A673 (cell line): ENCODE measurements around the gene TBCEL.

ENCODE experiments used
- CTCF ChIP-seq: fragments of 300-800, 200-600 bp; sonication (generic); conservative IDR thresholded peaks from 2 replicates; pipeline ENCODE4 v1.5.1; 2017; ENCODE audit warnings: low read depth, mild to moderate bottlenecking, antibody characterized with exemption, low read length, moderate library complexity, mixed read lengths
- EZH2 ChIP-seq: fragments of 200-600 bp; sonication (generic); IDR thresholded peaks from 2 replicates; pipeline ENCODE4 v1.6.1; 2017; ENCODE audit warnings: borderline replicate concordance, low read depth, mild to moderate bottlenecking, mixed read lengths, antibody characterized with exemption, low read length; ENCODE audit not compliant: poor library complexity, severe bottlenecking

GRCh38 chr11:121032546-121032945 is 8.6 kb downstream of the TBCEL start:
- peak; percentile 27; the same call in 1 of the 2 replicates for TF ChIP-seq CTCF
- TF ChIP-seq EZH2, result no peak
